ENCODE results near the gene SPATA31D4.

DNA sequence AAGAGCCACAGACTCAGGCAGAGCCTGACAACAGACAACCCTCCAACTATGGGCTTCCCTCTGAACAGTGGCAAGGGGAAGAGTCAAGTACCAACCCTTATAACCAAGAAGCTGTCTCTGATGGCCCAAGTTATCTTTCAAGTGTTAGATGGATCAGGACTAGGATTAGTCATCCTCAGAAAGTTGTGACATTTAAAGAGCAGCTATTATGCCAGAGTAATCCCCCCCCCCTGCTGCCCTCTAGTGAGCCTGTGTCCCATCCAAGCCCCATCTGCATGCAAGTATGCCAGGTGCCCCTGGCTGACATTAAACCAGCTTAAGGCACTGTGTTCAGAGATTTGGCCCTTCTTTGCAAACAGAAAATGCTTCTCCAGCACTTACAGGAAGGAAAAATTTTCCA lies 43.5 kb downstream of the SPATA31D4 start:
- no peak for TF ChIP-seq ZNF274 (IDR thresholded peaks at IDR 0.05; ENCODE audit: low read depth, low read length)
- no peak for TF ChIP-seq SUZ12 (IDR thresholded peaks at IDR 0.05; ENCODE audit: extremely low read depth, insufficient read depth, insufficient read length)
- TF ChIP-seq YY1 (IDR thresholded peaks at IDR 0.05; ENCODE audit: insufficient read depth, insufficient read length): no peak

All from NT2/D1 (cell line).